Right renal cortex interstitium (tissue), 3 donors: ENCODE measurements around the gene LRMDA. TPM values are rescaled to one million over a fixed set of nuclear protein-coding genes. Genes with fewer than 3 reads are reported as not detected.

Experiments used
- DNase-seq, 3 donors: peaks; one replicate each; pipeline ENCODE4 v3.0.0-alpha.2; 2013; ENCODE audit warnings: low read depth in 3 of 3, low spot score in 2 of 3
- polyA plus RNA-seq, 3 donors: library from polyadenylated mRNA; unstranded; fragments of 120-200 nt; gene quantifications; one replicate each; pipeline ENCODE4 v1.2.1, GENCODE V29; 2013; ENCODE audit not compliant: insufficient read length in 3 of 3

Gene LRMDA
- polyA plus RNA-seq, 3 donors = 20.9 to 21.7 (median 21.2) TPM

DNA sequence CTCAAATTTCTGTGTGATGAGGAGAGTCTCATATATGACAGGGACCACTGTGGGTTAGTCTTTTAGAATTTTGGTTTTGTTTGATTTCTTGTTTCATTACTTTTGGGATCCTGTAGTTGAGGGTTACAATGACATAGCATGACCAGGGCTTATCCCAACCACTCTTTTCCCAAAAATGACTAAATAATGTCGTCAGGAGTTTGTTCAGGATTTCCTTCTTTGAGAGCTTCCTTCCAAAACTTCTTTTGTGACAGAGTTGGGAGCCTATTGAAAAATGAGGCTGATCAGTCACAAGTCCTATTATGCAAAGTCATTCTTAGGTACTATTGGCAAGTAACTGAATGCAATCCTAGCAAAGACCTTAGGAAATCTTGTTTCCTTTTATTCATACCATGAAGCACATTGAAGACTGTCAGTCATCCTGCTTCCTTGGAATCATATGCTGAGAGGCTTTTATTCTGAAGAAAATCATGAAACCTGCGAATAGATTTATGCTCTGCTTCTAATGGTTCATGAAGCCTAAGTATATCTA is 498.3 kb downstream of the LRMDA start:
- no peak for DNase-seq

DNA sequence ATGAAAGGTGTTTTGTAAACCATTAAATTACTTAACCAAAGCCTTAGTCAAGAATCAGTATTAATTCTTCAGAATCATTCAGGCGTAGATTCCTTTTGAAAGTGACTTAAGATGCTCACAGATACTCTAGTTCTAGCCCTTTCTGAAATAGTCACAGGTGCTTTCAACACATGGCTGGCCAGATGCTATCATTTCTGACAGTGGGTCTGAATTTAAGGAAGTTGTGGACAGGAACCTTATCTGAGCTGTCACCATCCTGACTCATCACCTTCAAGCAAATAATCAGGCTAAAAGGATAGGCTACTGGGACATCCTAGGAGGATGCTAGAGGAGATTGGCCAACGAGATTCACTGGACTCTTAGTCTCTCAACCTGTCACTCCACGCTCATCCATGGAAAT is 501.5 kb downstream of the LRMDA start:
- no peak for DNase-seq

DNA sequence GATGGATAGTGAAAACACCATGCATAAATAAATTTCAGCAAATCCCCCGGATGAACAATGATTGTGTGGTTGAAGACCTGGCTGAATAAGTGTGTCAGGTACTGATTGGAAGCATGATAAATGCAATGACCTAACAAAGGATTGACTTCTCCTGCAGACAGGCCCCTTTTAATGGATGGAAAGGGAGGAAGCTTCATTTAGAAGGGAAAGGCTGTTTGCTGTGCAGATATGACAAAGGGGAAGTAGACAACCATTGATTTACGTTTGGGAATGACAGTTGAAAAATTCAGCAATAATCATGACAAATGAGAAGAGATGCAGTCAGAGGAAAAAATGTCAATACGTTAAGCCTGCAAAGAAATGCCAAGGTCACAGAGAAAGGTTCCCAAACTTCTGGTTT is 503.8 kb downstream of the LRMDA start:
- DNase-seq = no peak

DNA sequence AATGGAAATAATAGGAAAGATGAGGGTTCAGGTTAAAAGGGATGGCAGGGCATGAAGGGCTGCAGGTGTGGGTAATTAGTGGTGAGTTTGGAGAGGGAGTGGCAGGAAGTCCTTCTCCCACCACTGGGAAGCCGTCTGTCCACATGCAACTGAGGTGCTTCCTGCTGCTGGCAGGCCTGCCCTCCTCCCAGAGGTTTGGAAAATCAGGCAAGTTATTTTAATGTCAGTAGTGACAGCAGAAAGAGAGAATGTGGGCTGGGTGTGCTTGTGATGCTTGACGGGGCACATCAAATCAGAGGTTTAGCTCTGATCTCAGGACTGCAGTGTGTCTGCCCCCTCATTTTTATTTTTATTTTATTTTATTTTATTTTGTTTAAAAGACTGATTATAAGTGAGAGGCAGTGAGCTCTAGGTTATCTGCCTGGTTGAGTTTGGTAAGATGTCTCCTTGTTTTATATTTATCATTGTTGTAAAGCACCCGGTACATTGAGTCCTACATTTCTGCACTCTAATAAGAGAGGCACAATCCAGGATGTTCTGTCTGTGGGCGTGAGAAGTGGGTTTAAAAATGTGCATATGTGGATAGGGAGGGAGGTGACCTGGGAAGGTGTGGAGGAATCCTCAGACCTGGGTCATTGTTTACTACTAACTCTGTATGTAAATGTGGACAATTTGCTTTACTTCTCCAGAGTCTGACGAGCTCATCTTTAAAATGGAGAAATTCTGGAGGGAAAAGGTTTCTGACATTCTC is 504.4 kb downstream of the LRMDA start:
- DNase-seq = no peak

DNA sequence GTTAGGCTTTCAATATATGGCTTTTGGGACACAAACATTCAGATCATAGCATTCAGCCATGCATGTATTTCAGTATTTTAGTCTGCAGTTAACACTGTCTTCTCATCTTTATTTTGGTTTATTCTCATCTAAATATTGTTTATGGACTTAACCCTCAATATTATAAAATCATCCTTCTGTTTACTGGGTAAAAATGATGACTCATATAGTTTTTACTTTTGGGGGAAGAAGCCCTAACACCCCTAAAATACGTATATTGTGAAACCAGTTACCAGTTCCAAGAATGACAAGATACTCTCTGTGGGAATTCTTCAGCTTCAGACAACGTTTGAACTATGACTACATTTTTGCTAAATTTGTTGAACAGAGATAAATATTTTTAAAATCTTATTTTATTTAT is 505.4 kb downstream of the LRMDA start:
- no peak for DNase-seq

DNA sequence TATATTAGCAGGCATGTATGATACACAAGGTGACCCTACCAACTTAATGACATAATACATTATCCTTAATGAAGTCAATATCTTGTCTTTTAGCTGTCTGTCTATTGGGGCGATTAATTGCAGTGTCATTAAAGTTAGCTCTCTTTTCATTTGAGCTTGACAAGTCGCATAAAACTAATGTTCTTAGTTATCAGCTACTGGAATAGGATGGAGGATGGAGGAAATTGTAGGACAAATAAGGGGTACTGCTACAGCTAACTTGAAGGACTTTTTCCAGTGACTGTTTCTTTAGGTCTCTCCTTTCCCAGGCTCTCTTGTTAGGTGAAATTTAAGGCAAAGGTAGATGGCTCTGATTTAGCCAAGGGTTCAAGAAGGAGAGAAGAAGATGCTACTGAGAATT is 506.4 kb downstream of the LRMDA start:
- DNase-seq = no peak

DNA sequence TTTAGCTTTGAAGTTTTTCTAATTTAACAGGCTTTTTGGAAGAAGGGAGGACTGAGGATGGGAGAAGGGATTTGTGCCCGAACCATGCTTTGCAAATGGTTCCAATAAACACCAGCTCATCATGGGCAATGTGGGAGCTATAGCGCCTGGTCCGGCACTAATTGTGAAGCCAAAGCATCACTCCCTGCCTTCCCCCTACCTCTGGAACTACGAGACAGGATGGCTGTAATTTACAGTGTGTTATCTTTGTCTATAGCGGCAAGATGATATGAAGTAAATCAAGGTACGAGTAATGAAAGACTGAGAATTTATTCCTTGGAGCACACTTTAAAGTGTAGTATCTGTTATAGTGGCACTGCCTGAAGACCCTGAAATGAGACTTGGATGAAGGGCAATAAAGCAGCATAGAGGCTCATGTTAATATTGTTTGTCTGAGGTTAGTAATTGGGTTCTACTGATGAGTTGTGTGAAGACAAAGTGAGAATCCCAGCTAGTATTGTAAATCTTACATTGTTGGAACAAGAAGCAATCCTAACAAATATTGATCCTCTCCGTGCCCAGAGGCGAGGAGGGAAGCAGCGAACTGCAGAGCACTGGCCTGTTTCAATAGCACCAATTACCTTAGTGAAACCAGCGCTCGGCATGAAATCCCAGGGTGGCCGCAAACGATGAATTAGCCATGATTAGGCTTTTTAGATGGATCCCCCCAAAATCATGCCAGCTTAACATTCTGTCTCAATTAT is 507.1 kb downstream of the LRMDA start:
- DNase-seq = no peak

DNA sequence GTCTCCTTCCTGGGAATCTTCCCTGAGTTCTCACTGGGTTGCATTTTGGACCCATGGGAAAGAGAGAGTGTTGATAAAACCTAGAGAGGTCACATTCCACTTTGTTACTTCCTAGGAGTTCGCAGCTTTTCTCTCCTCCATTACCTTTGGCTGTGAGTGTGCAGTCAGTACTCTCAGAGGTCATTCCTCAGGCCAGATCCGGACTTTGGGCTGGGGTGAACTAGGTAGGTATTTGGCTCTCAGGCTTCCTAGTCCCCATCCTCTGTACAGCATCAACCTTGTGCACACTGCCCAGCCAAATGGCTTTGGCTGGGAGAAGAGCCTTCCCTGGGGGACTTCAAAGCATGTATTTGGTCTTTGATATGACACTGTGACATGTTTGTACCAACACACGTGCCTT is 508.1 kb downstream of the LRMDA start:
- DNase-seq = no peak

DNA sequence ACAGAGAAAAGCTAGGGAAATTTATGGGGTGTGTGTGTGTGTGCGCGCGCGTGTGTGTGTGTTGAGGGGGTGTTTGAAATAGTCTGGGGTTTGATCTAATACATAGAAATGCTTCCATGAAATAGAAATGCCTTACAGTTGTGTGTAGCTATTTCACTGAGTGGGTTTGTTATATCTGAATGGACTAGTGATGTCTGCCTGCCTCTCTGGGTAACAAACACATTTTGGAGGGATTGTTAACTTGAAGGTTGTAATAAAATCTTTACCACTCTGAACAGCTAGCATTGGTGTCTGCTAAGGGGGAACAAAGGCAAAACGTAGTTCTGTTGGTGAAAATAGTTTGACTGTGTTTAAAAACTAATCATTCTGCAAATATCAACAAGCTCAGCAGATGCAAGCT is 509.3 kb downstream of the LRMDA start:
- DNase-seq = no peak

DNA sequence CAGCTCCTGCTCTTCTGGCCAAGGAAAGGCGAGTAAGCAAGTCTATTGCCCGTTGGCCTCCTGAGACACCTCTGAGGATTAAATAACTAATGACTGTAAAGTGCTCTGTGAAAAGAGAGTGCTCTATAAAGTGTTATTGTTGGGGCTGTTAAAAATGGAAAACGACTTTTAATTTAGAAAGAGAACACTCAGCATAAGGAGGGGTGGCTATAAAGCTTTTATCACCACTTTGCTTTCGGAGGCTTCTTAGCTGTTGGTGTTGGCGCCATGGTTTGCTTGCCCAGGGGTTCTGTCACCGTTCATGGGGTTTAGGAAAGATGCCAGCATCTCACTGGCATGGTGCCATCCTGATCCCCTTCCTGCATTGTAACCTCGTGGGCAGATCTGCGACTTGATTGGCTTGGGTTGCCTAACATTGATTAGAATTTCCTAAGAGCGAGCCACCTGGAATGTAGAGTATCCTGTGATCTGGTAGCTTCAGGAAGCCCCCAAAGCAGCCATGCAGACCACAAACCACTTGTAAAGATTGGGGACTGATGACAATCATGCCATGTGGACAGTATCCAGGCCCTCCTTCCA is 509.9 kb downstream of the LRMDA start:
- DNase-seq = no peak

DNA sequence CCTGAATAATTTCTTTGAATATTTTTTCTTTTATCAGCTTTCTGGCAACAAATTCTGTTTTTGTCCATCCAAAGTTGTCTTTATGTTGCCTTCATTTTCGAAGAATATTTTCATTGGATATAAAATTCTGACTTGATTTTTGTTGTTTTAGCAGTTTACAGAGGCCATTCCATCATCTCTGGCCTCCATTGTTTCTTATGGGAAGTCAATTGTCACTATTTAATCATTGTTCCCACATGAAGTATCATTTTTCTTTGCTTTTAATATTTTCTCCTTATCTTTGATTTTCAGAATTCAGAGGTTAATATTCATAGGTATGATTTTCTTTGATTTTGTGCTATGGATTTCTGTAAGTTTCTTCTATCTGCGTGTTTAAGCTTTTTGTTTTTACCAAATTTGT is 512.6 kb downstream of the LRMDA start:
- no peak for DNase-seq

DNA sequence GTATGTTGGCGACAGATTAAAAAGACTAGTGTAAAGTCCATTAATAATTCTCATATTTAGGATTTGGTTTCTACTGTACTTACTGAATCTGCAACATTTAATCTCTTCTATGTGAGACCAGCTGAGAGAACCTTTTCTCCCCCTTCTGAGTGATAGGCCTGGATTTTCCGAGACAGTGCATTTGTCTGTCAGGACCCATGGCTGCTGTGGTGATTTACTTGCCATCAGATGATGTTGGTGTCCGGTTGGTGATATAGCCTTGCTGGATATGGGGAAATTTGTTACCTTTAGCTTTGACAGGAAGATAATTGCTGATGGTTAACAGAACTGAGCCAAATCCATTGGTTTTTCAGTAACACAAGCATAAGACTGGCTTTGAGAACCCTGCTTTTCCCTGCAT is 517.2 kb downstream of the LRMDA start:
- no peak for DNase-seq

DNA sequence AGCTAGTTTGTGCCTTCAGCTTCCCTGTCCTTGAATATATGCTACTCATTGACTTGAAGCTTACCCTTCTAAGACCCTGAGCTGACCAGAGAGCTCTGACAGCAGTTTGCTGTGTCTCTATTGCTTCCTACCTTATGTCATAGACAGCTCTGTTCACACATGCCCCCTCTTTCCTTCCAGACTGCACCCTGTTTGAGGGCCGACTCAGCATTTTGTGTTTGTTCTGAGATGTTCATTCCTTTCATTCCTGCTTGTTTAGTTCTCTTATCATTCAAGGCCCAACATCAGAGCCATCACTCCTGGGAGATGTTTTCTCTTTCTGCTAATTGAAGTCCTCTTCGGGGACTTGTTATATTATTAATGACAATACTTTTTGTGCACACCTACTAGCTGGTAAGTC is 518.9 kb downstream of the LRMDA start:
- DNase-seq = no peak

DNA sequence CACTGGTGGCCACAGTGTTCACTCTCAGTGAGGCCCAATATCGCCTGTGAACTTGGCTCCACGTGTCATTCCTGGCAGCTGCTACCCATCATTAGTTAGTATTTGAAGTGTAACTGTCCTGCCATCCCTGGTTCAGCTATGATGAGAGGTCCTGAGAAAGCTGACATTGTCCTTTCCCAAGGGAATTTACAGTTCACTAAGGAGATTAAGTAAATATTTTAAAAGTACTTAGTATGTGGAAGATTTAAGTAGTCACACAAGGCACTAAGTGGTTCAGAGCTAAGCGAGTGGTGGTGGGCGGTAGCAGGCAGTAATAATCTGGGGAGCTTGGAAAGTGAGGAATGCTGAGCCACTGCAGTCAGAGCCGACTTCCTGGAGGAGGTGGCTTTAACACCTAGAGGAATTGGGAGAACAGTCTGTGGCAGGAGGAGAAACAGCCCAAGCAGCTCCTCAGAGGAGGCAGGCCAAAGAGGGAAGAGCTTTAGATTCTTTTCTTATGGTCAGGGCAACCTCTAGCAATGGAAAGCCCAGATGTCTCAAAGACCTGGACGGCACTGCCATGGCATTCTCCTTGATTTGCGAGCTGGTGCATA is 519.7 kb downstream of the LRMDA start:
- no peak for DNase-seq

DNA sequence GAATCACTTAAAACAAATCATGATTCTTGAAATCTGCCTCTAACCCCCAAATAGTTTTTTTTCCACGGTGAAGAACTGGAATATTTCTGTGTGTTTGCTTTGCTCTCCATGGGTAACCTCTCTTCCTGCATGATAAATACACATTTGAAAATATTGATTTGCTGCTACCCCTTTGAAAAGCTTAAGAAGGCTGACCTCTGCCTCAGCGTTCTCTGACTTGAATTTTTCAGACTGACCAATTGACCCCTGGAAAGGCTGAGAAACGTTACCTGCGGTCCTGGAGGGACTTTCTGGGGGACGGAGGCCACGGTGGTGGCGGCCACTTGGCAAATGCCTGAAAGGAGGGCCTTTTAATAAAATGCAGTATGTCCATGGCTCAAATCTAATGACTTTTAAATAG is 520.2 kb downstream of the LRMDA start:
- no peak for DNase-seq

DNA sequence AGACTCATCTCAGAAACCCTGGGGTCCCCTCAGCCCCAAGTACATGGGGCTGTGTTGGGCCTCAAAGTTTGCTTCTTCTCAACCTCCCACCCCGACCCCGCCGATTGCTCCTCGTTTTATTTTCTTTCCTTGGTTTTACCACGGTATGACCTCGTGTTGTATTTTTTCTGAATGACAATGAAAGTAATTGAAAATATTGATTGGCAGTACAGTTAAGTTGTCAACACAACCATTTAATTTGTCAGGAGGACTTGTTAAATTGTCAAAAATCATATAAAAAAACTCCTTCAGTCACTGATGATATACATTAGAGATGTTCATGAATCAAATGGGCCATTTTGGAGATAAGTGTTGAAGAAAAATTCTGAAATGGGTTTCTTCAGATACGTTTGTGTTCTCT is 520.7 kb downstream of the LRMDA start:
- DNase-seq = no peak

DNA sequence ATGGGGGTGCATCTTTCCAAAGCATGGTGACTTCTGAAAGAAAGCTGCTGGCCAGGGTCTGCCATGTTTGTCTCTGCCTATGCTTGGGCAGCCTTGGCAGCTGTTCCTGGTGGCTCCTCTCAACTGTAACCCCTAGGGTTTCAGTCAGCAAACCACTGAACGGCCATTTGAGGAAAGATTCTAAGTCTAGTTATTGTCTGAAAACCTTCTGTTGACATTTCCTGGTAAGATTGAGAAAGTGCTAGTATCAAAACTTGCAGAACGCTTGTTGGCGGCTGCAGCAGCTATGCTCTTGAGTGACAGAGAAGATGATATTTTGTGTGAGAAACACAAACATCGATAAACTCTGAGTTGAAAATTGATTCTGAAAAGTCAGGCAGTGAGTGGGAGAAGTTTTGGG is 523.1 kb downstream of the LRMDA start:
- DNase-seq = no peak

DNA sequence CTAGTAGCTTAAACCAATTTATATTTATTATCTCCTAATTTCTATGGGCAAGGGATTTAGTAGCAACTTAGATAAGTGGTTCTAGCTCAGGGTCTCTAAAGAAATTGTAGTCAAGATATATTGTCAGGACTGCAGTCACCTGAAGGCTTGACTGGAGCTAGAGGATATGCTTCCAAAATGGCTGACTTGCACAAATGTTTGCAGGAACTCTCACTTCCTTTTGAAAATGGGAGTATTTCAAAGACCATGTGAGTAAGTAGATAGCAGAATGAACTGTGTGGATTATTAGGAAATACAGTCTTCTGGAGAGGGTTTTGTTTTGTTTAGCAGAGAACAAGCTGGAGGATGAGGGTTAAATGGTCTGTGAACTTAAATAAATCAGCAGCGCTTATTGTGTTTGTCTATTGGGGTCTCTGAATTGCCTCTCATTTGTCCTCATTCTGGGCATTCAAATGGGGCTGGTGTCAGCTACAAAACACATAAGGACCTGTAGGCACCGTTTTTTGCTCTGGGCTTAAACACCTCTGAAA is 524.6 kb downstream of the LRMDA start:
- DNase-seq = no peak

DNA sequence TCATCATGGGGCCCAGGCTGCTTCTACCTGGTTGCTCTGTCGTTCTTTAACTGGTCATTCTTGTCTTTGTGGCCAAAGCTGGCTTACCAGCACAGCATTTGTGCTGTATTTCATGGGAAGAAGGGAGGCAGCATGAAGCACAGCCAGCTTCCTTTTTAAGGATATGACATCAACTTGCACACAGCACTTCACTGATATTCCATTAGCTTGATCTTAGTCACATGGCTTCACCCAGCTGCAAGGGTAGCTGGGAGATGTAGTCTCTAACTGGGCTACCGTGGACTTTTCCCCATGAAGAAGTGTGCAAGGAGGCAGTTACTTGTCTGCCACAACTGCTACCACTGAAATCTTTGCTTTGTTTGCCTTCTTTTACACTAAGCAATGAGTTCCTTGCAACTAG is 525.2 kb downstream of the LRMDA start:
- no peak for DNase-seq

DNA sequence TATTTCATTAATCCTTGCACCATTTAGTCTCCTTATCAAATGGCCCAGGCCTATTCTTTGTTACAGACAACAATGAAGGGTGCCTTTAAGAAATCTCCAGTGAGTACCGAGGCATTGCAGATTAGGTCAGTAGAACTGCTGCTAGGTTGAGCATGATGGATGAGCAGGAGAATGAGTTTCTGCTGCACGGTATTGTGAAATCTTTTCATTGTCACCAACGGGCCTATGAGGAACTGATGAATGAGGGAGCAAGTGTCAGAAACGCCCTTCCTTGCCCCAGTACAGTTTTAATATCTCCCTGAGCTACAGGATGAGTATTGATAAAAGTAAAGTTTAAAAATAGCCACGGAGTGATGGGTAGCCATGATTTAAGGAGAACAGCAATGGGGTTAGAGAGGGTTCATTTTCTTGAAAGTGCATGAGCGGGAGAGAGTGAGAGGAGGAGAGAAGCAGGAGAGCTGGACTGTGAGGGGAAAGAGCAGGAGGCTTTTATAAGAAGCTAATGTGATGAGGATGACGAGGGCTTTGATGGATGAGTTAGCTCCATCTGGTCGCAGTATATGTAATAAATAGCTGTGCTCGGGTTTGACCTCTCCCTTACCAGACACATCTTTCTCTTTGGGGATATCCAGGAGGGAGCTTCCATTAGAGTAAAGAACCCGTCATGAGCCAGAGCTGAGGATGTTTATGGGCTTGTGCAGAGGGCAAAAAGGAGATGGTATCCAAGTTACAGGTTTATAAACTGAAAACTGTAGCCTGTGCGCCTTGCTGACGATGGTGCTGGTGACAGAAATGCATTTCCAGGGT is 526.1 kb downstream of the LRMDA start:
- no peak for DNase-seq
